ENCODE measurements around the gene C5orf46. TPM values are rescaled to one million over a fixed set of nuclear protein-coding genes. Genes with fewer than 3 reads are reported as not detected.

C5orf46 gene
- total RNA-seq, 3 donors from 2014 or later (not counting 1 experiment from before 2014, with no cell fraction given) = not detected

- H3K4me3 Mint-ChIP-seq = no peak overlapping the region
- Histone ChIP-seq H3K27ac (ENCODE audit: low read length) (no peak overlapping the region), H3K9me3 (ENCODE audit: control insufficient read depth, insufficient read depth, low read length) (no peaks in the 10 kb centered on the region), H3K27me3 (ENCODE audit: control insufficient read depth, insufficient read depth, low read length) (no peaks in the 10 kb centered on the region), H3K4me3 (ENCODE audit: low read length) (no peak overlapping the region), H3K4me1 (ENCODE audit: control insufficient read depth, insufficient read depth, low read length) (no peaks in the 10 kb centered on the region), H3K36me3 (ENCODE audit: control insufficient read depth, insufficient read depth, low read length) (no peaks in the 10 kb centered on the region)
- WGBS (ENCODE audit: insufficient coverage) = 96% methylated on average over 4 of the region's 4 CpGs
- H3K27me3 Mint-ChIP-seq (ENCODE audit: low read depth in 2 of 2) = peaks cover 0 to 7% of the 10 kb centered on the region in 2 donors
- no peaks in the 10 kb centered on the region for H3K9me3 Mint-ChIP-seq
- H3K27ac Mint-ChIP-seq = no peak overlapping the region
- intact Hi-C loops (cut with micrococcal nuclease) = no loop called here
- DNase-seq (no peak), ATAC-seq (no peak)
- H3K4me1 Mint-ChIP-seq = no peaks in the 10 kb centered on the region
- no peak for TF ChIP-seq CTCF (IDR thresholded peaks at IDR 0.05)
- H3K36me3 Mint-ChIP-seq = no peaks in the 10 kb centered on the region
Measured at GRCh38 chr5:147869112-147869511, 37.2 kb downstream of the C5orf46 start.

- TF ChIP-seq CTCF (IDR thresholded peaks at IDR 0.05) = no peak
- H3K4me1 Mint-ChIP-seq = no peaks in the 10 kb centered on the region
- no peak for ATAC-seq
- Histone ChIP-seq H3K27ac (ENCODE audit: low read length) (no peak overlapping the region), H3K4me3 (ENCODE audit: low read length) (no peak overlapping the region), H3K36me3 (ENCODE audit: control insufficient read depth, insufficient read depth, low read length) (no peaks in the 10 kb centered on the region), H3K27me3 (ENCODE audit: control insufficient read depth, insufficient read depth, low read length) (no peaks in the 10 kb centered on the region), H3K9me3 (ENCODE audit: control insufficient read depth, insufficient read depth, low read length) (no peaks in the 10 kb centered on the region), H3K4me1 (ENCODE audit: control insufficient read depth, insufficient read depth, low read length) (no peaks in the 10 kb centered on the region)
- no peak for DNase-seq
- peaks cover 0 to 5% of the 10 kb centered on the region in 2 donors for H3K27me3 Mint-ChIP-seq (ENCODE audit: low read depth in 2 of 2)
- intact Hi-C loops (cut with micrococcal nuclease) = no loop called here
- WGBS (ENCODE audit: insufficient coverage) = 44% methylated on average over 2 of the region's 3 CpGs
- no peak overlapping the region for H3K27ac Mint-ChIP-seq
- no peak overlapping the region for H3K4me3 Mint-ChIP-seq
- no peaks in the 10 kb centered on the region for H3K36me3 Mint-ChIP-seq
- H3K9me3 Mint-ChIP-seq = no peaks in the 10 kb centered on the region
Measured at GRCh38 chr5:147863454-147864158, 42.7 kb downstream of the C5orf46 start.

- Histone ChIP-seq H3K9me3 (ENCODE audit: control insufficient read depth, insufficient read depth, low read length) (no peaks in the 10 kb centered on the region), H3K27me3 (ENCODE audit: control insufficient read depth, insufficient read depth, low read length) (no peaks in the 10 kb centered on the region), H3K36me3 (ENCODE audit: control insufficient read depth, insufficient read depth, low read length) (no peaks in the 10 kb centered on the region), H3K4me1 (ENCODE audit: control insufficient read depth, insufficient read depth, low read length) (no peaks in the 10 kb centered on the region), H3K27ac (ENCODE audit: low read length) (no peak overlapping the region), H3K4me3 (ENCODE audit: low read length) (no peak overlapping the region)
- Mint-ChIP-seq H3K9me3 (no peaks in the 10 kb centered on the region), H3K36me3 (no peaks in the 10 kb centered on the region), H3K27me3 (ENCODE audit: low read depth in 2 of 2) (peaks cover 0 to 5% of the 10 kb centered on the region in 2 donors), H3K4me3 (no peak overlapping the region), H3K4me1 (peaks cover 0 to 5% of the 10 kb centered on the region in 2 donors), H3K27ac (no peak overlapping the region)
- WGBS (ENCODE audit: insufficient coverage) = 89% methylated on average over 1 of the region's 1 CpG
- ATAC-seq (no peak), DNase-seq (no peak)
- intact Hi-C loops (cut with micrococcal nuclease) = no loop called here
- TF ChIP-seq CTCF (IDR thresholded peaks at IDR 0.05) = no peak
Measured at GRCh38 chr5:147860641-147861025, 45.7 kb downstream of the C5orf46 start.

All from natural killer cell (primary cell).